Fibroblast of lung (primary cell): ENCODE measurements around the gene SOX12.

Source experiments
- EZH2 ChIP-seq: IDR thresholded peaks from 2 replicates; pipeline ENCODE4 v1.5.1; 2012; ENCODE audit warnings: low read length, control low read depth, mild to moderate bottlenecking; ENCODE audit errors: missing control alignments
- TF ChIP-seq, protein P1 (sequence below), 2 donors: IDR thresholded peaks in 1 of 2; conservative IDR thresholded peaks in 1 of 2; 1 replicate in 1 of 2; 2 replicates in 1 of 2; pipeline ENCODE4 v1.5.1; 2011 to 2012; ENCODE audit warnings: low read length in 2 of 2, control low read depth in 1 of 2, inconsistent platforms in 1 of 2, low read depth in 1 of 2, mild to moderate bottlenecking in 1 of 2

DNA sequence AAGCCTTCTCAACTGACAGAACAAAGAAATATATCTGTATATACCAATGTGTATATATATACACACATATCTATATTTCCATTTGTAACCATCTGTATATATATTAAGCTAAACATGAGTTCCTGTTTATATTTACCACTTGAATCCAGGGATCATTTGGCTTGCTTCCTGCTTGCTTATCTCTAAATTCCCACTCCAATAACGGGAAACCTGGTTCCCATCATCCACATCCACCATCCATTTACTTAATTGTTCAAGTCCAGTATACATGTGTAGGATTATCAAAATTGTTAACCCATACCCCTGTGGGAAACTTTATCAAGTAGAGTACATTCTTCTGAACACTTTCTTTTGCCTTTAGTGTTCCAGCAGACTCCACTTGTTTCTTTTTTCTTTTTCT, 12.5 kb upstream of the SOX12 start:
- TF ChIP-seq, protein P1, sequence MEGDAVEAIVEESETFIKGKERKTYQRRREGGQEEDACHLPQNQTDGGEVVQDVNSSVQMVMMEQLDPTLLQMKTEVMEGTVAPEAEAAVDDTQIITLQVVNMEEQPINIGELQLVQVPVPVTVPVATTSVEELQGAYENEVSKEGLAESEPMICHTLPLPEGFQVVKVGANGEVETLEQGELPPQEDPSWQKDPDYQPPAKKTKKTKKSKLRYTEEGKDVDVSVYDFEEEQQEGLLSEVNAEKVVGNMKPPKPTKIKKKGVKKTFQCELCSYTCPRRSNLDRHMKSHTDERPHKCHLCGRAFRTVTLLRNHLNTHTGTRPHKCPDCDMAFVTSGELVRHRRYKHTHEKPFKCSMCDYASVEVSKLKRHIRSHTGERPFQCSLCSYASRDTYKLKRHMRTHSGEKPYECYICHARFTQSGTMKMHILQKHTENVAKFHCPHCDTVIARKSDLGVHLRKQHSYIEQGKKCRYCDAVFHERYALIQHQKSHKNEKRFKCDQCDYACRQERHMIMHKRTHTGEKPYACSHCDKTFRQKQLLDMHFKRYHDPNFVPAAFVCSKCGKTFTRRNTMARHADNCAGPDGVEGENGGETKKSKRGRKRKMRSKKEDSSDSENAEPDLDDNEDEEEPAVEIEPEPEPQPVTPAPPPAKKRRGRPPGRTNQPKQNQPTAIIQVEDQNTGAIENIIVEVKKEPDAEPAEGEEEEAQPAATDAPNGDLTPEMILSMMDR (conservative IDR thresholded peaks at IDR 0.05 in 1 of 2, IDR thresholded peaks at IDR 0.05 in 1 of 2; ENCODE audit: low read depth in 1 of 2, low read length in 2 of 2): no peak
- TF ChIP-seq EZH2: no peak
